Stimulated activated CD4-positive, alpha-beta T cell treated with anti-CD3 and anti-CD28 coated beads, Interleukin-4, amount 100 ng/mL, for 4 hours (primary cell): ENCODE results near the gene RPL9.
"Not testable (repeated sequence)": the region's sequence is repeated elsewhere in the genome, so short reads cannot be mapped to it uniquely, and the experiment has no call there.

Source experiments
- DNase-seq, 2 experiments: peaks; one replicate each; pipeline ENCODE4 v3.0.0-alpha.2; 2020

RPL9 gene

GRCh38 chr4:39458505-39459300 is at the start of gene RPL9, which contains the start of gene LIAS:
Gene RPL9 (minus strand): TSS chr4:39458922. CDS start chr4:39458439, 483 bp downstream.
Gene LIAS (plus strand): TSS chr4:39459056. CDS start chr4:39459118, 62 bp downstream.
- DNase-seq, result peak; percentile 87 to 94

GRCh38 chr4:39505581-39505980 is 46.9 kb upstream of the RPL9 start:
- no peak for DNase-seq

- DNase-seq, result no peak
Observed at GRCh38 chr4:39504538-39504937, 45.8 kb upstream of the RPL9 start.

GRCh38 chr4:39502664-39503035 is 43.9 kb upstream of the RPL9 start:
- not testable (repeated sequence) for DNase-seq

GRCh38 chr4:39502019-39502663 is 43.4 kb upstream of the RPL9 start:
- no peak for DNase-seq

- no peak for DNase-seq
Observed at GRCh38 chr4:39498727-39499020, 40.0 kb upstream of the RPL9 start.

- no peak for DNase-seq
Observed at GRCh38 chr4:39497909-39498726, 39.4 kb upstream of the RPL9 start.

- DNase-seq, result no peak
Observed at GRCh38 chr4:39495446-39496213, 36.9 kb upstream of the RPL9 start.

GRCh38 chr4:39494354-39494753 is 35.6 kb upstream of the RPL9 start:
- no peak for DNase-seq

- DNase-seq, result no peak
Observed at GRCh38 chr4:39490322-39490721, 31.6 kb upstream of the RPL9 start.

- DNase-seq, result no peak
Observed at GRCh38 chr4:39486221-39486804, 27.6 kb upstream of the RPL9 start.

- DNase-seq, result no peak
Observed at GRCh38 chr4:39484582-39485272, 26.0 kb upstream of the RPL9 start.

GRCh38 chr4:39480902-39481695 is 22.4 kb upstream of the RPL9 start:
- no peak for DNase-seq

- DNase-seq, result no peak
Observed at GRCh38 chr4:39480251-39480650, 21.5 kb upstream of the RPL9 start.

- DNase-seq, result no peak
Observed at GRCh38 chr4:39476187-39476895, 17.6 kb upstream of the RPL9 start.

- DNase-seq, result no peak
Observed at GRCh38 chr4:39472396-39472795, 13.7 kb upstream of the RPL9 start.

- no peak for DNase-seq
Observed at GRCh38 chr4:39470402-39470801, 11.7 kb upstream of the RPL9 start.

GRCh38 chr4:39469429-39470077 is 10.8 kb upstream of the RPL9 start:
- DNase-seq, result no peak

- DNase-seq, result no peak
Observed at GRCh38 chr4:39467464-39467863, 8.7 kb upstream of the RPL9 start.

- no peak for DNase-seq
Observed at GRCh38 chr4:39466747-39467146, 8.0 kb upstream of the RPL9 start.
